Duodenal mucosa (tissue), 2 donors: ENCODE results near the gene BORCS8.

Experiments
- H3K27ac ChIP-seq: one replicate; pipeline ENCODE4 v1.7.0; 2013; ENCODE audit warnings: low read depth, low read length
- H3K27me3 ChIP-seq, 2 donors: one replicate each; pipeline ENCODE4 v1.7.0; 2013; ENCODE audit warnings: low read length in 2 of 2, control low read depth in 1 of 2; ENCODE audit not compliant: insufficient read depth in 2 of 2, control insufficient read depth in 1 of 2
- H3K36me3 ChIP-seq, 2 donors: one replicate each; pipeline ENCODE4 v1.7.0; 2013; ENCODE audit warnings: low read length in 2 of 2, control low read depth in 1 of 2; ENCODE audit not compliant: insufficient read depth in 2 of 2, control insufficient read depth in 1 of 2
- H3K4me1 ChIP-seq, 2 donors: one replicate each; pipeline ENCODE4 v1.7.0; 2013; ENCODE audit warnings: low read length in 2 of 2, control low read depth in 1 of 2; ENCODE audit not compliant: insufficient read depth in 2 of 2, control insufficient read depth in 1 of 2
- H3K4me3 ChIP-seq, 2 donors: one replicate each; pipeline ENCODE4 v1.7.0; 2013; ENCODE audit warnings: low read length in 2 of 2, low read depth in 1 of 2
- H3K9ac ChIP-seq, 2 donors: one replicate each; pipeline ENCODE4 v1.7.0; 2013; ENCODE audit warnings: low read length in 2 of 2, low read depth in 1 of 2
- H3K9me3 ChIP-seq, 2 donors: one replicate each; pipeline ENCODE4 v1.7.0; 2013; ENCODE audit warnings: low read length in 2 of 2, control low read depth in 1 of 2; ENCODE audit not compliant: control insufficient read depth in 1 of 2

The BORCS8 gene

DNA sequence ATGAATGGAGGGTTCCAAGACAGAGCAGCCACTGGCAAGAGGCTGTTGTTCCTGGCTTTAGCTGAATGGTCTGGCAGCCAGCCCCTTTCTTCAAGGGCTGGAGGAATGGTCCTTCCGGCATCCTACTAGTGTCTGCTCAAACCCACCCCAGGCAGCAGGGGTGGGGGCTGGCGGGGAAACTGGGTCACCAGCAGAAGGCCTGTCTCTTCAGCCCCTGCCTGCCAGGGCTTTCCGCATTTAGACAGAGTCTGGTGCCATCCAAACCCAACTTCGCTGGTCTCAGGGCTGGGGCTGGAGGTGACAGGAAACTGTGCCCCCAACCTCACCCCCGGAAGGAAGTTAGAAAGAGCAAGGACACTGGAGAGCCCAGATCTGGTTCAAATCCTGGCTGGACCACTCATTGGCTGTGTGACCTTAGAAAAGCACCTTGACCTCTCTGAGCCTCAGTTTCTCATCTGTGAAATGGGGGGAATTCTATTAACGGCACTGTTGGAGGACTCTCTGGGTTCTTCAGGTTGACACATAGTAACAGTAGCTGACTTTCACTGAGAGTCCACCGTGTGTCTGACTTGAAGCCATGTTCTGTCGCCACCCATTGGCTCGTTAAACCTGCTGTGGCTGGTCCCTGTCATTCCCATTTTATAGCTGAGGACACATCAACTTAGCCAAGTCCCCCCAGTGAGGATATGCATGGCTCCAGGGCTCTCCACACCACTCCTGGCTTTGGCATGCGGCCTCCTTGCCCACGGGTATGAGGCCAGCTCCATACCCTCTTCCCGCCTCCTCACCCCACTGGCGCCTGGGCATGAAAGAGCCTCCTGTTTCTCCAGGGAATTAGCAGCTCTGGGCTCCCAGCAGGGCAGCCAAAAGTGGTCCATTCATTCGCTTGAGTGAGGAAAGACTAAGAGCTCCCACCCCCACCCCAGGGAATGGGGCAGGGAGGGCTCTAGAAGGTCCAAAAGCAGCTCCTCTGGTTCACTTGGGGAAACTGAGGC, 13.8 kb upstream of the BORCS8 start:
- Histone ChIP-seq H3K27ac (no peak overlapping the region), H3K9me3 (peaks cover 0 to 3% of the 10 kb centered on the region in 2 donors), H3K4me3 (no peak overlapping the region), H3K36me3 (peaks cover 0 to 6% of the 10 kb centered on the region in 2 donors), H3K9ac (no peak overlapping the region), H3K27me3 (peaks cover 0 to 4% of the 10 kb centered on the region in 2 donors), H3K4me1 (peaks cover 10 to 17% of the 10 kb centered on the region in 2 donors)

- peaks cover 1 to 11% of the 10 kb centered on the region in 2 donors for H3K36me3 ChIP-seq
- no peak overlapping the region for H3K27ac ChIP-seq
- H3K27me3 ChIP-seq = peaks cover 0 to under 1% of the 10 kb centered on the region in 2 donors
- no peak overlapping the region for H3K4me3 ChIP-seq
- H3K9me3 ChIP-seq = peaks cover 0 to 3% of the 10 kb centered on the region in 2 donors
- no peak overlapping the region for H3K9ac ChIP-seq
- peaks cover 10 to 17% of the 10 kb centered on the region in 2 donors for H3K4me1 ChIP-seq
Measured at GRCh38 chr19:19204181-19204580, 12.2 kb upstream of the BORCS8 start.

DNA sequence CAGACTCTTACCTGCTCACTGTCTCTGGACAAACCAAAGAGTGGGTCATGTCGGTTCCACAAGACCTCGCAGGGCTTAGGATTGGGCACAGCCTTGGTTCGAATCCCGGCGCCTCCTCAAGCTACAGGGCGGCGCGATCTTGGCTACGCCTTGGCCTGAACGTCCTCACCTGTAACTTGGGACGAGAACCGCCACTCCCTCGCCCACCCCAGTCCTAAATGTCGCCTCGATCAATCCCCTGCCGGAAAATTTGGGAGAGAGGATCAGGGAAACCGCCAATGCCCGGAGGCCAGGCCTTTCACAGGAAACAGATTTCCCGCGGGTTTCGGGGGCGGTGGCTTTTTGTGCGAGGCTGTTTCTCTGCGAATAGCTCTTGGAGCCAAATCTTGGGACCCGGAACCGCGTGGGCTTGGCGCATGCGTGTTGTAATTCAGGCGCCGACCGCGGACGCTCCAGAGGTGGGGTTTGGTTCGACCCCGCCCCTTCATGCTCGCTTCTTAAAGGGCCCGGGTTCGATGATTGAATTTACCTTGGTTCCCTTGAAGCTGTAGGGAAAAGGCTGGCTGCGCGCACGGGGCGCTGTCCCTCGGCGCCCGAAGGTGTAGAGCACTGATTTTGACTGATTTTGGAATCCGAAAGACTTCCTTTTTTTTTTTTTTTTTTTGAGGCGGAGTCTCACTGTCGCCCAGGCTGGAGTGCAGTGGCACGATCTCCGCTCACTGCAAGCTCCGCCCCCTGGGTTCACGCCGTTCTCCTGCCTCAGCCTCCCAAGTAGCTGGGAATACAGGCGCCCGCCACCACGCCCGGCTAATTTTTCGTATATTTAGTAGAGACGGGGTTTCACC, 11.3 kb upstream of the BORCS8 start, which contains the start of gene NR2C2AP:
TSS of gene NR2C2AP (minus strand) at position 403 of the 845 bp plus-strand sequence. CDS start at position 49, 354 bp downstream.
- H3K36me3 ChIP-seq = peaks cover 11 to 20% of the 10 kb centered on the region in 2 donors
- no peaks in the 10 kb centered on the region for H3K27me3 ChIP-seq
- peaks cover 0 to 3% of the 10 kb centered on the region in 2 donors for H3K9me3 ChIP-seq
- no peak within 1 kb of the TSS for H3K27ac ChIP-seq
- H3K4me3 ChIP-seq = peak within 1 kb of the TSS; percentile 86 to 94
- H3K9ac ChIP-seq = peak within 1 kb of the TSS; percentile 82 to 85
- peaks cover 10 to 17% of the 10 kb centered on the region in 2 donors for H3K4me1 ChIP-seq

- H3K4me1 ChIP-seq = peaks cover 10 to 17% of the 10 kb centered on the region in 2 donors
- H3K4me3 ChIP-seq = peak overlapping the region; percentile 86 to 94
- no peak overlapping the region for H3K27ac ChIP-seq
- no peaks in the 10 kb centered on the region for H3K27me3 ChIP-seq
- H3K36me3 ChIP-seq = peaks cover 13 to 23% of the 10 kb centered on the region in 2 donors
- peaks cover 0 to under 1% of the 10 kb centered on the region in 2 donors for H3K9me3 ChIP-seq
- H3K9ac ChIP-seq = peak overlapping the region; percentile 82 to 85
Measured at GRCh38 chr19:19202707-19203011, 10.7 kb upstream of the BORCS8 start.

DNA sequence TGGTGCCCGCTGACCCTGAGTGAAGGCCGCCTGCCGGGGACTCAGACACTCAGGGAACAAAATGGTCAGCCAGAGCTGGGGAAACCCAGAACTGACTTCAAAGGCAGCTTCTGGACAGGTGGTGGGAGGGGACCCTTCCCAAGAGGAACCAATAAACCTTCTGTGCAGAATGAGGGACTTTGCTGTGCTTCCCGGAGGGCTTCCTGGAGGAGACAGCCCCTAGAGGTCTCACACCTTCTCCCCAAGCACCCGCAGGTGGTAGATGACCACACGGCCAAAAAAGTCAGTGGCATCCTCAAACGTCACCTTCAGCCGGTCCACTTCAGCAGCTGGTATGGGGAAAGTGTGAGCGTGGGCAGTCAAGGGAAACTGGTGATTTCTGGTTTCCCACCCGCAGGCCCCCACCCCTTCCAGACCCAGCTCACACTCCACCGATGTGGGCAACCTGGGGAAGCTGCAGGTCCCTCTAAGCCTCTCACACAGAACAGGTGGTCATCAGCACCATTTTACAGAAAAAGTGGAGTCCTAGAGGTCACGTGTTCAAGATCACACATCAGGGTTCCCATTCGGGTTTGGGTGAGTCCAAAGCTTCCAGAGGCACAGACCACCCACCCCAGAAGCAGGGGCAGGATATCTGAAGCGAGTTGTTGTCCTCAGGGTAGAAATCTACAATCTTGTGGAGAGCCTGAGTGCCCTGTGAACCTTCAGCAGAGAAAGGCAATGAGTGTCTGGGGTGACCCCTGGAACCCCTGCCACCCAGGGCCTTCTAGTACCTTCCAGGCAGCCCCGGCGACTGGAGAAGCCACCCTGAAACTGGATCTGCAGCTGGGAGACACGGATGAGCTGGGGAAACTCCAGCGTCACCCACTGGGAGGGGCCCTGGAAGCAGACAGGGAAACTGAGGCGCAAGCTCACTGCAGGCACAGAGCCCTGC, 10.0 kb upstream of the BORCS8 start:
- H3K4me1 ChIP-seq = peaks cover 10 to 17% of the 10 kb centered on the region in 2 donors
- H3K36me3 ChIP-seq = peaks cover 13 to 27% of the 10 kb centered on the region in 2 donors
- peak overlapping the region; percentile 82 to 85 for H3K9ac ChIP-seq
- H3K27me3 ChIP-seq = no peaks in the 10 kb centered on the region
- peak overlapping the region; percentile 86 to 94 for H3K4me3 ChIP-seq
- no peaks in the 10 kb centered on the region for H3K9me3 ChIP-seq
- H3K27ac ChIP-seq = no peak overlapping the region

DNA sequence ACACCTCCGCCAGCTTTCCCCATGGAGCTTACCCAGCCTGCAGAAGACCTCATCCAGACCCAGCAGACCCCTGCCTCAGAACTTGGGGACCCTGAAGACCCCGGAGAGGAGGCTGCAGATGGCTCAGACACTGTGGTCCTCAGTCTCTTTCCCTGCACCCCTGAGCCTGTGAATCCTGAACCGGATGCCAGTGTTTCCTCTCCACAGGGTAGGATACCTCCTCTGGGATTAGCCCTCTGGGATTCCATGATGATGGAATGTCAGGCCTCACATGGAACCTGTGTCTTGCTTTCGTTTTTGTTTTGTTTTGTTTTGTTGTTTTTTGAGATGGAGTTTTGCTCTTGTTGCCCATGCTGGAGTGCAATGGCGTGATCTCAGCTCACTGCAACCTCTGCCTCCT, 2.0 kb upstream of the BORCS8 start:
- Histone ChIP-seq H3K9ac (peak overlapping the region in 1 of 2 donors; percentile 18), H3K4me1 (peaks cover 5 to 28% of the 10 kb centered on the region in 2 donors), H3K27me3 (no peaks in the 10 kb centered on the region), H3K27ac (peak overlapping the region; percentile 25), H3K36me3 (peaks cover 9 to 17% of the 10 kb centered on the region in 2 donors), H3K4me3 (peak overlapping the region; percentile 21 to 29), H3K9me3 (no peaks in the 10 kb centered on the region)

GRCh38 chr19:19192910-19193423, 1.0 kb upstream of the BORCS8 start:
- peaks cover 5 to 28% of the 10 kb centered on the region in 2 donors for H3K4me1 ChIP-seq
- peak overlapping the region; percentile 73 to 100 for H3K9ac ChIP-seq

GRCh38 chr19:19191768-19192077, 229 bp downstream of the BORCS8 start:
- Histone ChIP-seq H3K4me3 (peak overlapping the region; percentile 79 to 98), H3K27me3 (no peaks in the 10 kb centered on the region), H3K4me1 (peaks cover 5 to 28% of the 10 kb centered on the region in 2 donors), H3K9ac (peak overlapping the region; percentile 100), H3K36me3 (peaks cover 3 to 4% of the 10 kb centered on the region in 2 donors), H3K27ac (peak overlapping the region; percentile 100), H3K9me3 (peaks cover 0 to 2% of the 10 kb centered on the region in 2 donors)

More at GRCh38 chr19:19192910-19193423, 1.0 kb upstream of the BORCS8 start:
- peak overlapping the region; percentile 79 to 91 for H3K4me3 ChIP-seq
- no peaks in the 10 kb centered on the region for H3K9me3 ChIP-seq
- H3K27ac ChIP-seq = peak overlapping the region; percentile 100
- H3K36me3 ChIP-seq = peaks cover 0 to 7% of the 10 kb centered on the region in 2 donors
- H3K27me3 ChIP-seq = no peaks in the 10 kb centered on the region

GRCh38 chr19:19186742-19187141, 5.2 kb downstream of the BORCS8 start:
- Histone ChIP-seq H3K4me3 (no peak overlapping the region), H3K9ac (no peak overlapping the region), H3K27ac (no peak overlapping the region), H3K36me3 (peaks cover 16 to 29% of the 10 kb centered on the region in 2 donors), H3K9me3 (peaks cover 0 to 2% of the 10 kb centered on the region in 2 donors), H3K4me1 (peaks cover 0 to 19% of the 10 kb centered on the region in 2 donors), H3K27me3 (no peaks in the 10 kb centered on the region)
